ENCODE data around the gene NSD2.
A peak's percentile ranks its signal among the peaks of the same experiment; 100 is the strongest.

The NSD2 gene

DNA sequence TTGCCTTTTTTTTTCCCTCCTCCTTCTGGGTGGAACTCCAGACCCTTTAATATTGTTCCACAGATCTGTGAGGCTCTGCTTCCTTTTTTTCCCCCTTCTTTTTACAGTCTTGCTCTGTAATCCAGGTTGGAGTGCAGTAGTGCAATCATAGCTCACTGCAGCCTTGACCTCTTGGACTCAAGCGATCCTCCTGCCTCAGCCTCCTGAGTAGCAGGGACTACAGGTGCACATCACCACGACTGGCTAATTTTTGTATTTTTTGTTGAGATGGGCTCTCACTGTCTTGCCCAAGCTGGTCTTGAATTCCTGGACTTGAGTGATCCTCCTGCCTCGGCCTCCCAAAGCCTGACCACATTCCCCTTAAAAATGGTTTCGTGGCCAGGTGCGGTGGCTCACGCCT, 26.8 kb downstream of the NSD2 start:
- DNase-seq (ENCODE audit: low read depth), result no peak
- H3K4me3 ChIP-seq (ENCODE audit: low read depth, low read length), result no peak overlapping the region
- no peak for TF ChIP-seq CTCF (IDR thresholded peaks at IDR 0.05; ENCODE audit: control insufficient read depth, extremely low read depth, insufficient read depth)

DNA sequence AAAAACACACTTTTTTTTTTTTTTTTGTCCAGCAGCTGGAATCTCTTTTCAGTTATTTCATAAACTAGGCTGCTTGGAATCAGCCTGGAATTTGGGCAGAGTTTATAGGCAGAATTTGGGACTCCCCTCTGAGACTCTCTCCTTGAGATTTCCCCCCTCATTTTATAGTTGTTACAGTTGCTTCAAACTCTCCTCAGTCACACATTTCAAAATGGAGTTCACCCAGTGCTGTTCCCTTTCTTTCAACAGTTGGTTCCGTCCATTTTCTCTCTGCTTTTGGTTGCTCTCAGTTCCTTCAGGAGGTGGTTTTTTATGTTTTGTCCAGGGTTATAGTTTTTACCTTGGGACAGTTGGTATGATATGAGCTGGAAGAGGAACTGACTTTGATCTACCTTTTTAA, 27.5 kb downstream of the NSD2 start:
- no peak for DNase-seq (ENCODE audit: low read depth)
- no peak overlapping the region for H3K4me3 ChIP-seq (ENCODE audit: low read depth, low read length)
- no peak for TF ChIP-seq CTCF (IDR thresholded peaks at IDR 0.05; ENCODE audit: control insufficient read depth, extremely low read depth, insufficient read depth)

DNA sequence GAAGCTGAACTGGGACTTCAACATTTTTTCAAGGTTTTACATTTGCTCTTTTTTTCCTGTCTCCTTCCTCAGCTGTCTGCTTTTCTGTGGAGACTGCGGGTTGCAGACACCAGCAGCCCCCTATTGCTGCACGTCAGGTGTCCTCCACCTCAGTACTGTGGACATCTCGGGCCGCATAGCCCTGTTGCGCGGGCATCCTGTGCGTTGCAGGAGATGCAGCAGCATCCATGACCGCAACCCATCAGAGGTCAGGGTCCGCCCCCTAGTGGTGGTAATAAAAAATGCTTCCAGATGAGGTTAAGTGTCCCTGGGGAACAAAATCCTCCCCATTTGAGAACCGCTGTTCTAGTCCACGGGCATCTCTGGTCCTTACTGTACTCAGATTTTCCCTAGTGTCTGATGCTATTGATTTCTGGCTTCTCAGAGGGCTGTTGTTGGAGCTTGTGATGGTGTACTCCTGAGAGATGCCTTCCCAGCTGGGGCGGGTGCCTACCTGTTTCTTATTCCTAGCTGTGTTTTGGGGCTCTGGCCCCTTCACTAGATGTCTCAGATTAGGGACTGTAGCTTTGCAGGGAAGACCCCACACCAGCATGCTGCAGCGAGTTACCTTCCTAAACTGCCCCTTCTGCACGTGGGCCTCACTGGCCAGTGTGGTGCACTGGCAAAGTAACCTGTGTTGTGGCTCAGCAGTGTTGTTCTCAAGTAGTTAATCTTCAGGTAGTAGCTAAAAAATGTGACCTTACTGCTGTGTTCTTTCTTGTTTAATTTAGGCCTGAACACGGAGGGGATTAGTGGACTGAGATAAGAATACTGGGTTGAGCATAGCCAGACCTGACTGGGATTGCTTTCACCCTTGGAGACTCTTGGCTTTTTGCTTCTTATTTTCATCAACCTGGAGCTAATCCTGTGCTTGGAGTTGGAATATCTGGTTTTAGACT, 28.2 kb downstream of the NSD2 start:
- DNase-seq (ENCODE audit: low read depth), result peak; percentile 76
- TF ChIP-seq CTCF (IDR thresholded peaks at IDR 0.05; ENCODE audit: control insufficient read depth, extremely low read depth, insufficient read depth), result peak; percentile 85
- H3K4me3 ChIP-seq (ENCODE audit: low read depth, low read length), result 0 out of 2 replicates have a peak overlapping the region, but pooled peaks have one; percentile 10

DNA sequence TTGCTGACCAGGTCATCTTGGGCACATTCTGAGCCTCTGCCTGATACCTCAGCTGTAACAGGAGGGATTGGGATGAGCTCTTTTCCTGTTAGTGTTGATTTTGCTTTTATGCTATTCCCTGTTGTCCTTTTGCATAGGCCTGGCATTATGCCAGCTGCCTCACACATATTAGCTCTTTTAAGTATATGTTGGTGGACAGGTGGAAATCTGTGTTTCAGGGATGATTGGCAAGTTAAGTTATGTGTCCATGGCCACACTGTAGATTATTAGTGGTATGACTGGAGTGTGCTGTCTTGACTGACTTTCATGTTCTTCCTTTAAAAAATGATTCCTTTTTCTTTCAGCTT, 28.9 kb downstream of the NSD2 start:
- TF ChIP-seq CTCF (IDR thresholded peaks at IDR 0.05; ENCODE audit: control insufficient read depth, extremely low read depth, insufficient read depth), result no peak
- 0 out of 2 replicates have a peak overlapping the region, but pooled peaks have one; percentile 10 for H3K4me3 ChIP-seq (ENCODE audit: low read depth, low read length)
- DNase-seq (ENCODE audit: low read depth), result no peak

DNA sequence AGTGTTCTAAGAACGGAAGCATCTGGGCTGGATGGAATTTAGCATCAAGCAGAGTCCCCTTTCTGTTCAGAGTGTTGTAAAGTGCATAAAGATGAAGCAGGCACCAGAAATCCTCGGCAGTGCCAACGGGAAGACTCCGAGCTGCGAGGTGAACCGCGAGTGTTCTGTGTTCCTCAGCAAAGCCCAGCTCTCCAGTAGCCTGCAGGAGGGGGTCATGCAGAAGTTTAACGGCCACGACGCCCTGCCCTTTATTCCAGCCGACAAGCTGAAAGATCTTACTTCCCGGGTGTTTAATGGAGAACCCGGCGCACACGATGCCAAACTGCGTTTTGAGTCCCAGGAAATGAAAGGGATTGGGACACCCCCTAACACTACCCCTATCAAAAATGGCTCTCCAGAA, 29.4 kb downstream of the NSD2 start:
- no peak for TF ChIP-seq CTCF (IDR thresholded peaks at IDR 0.05; ENCODE audit: control insufficient read depth, extremely low read depth, insufficient read depth)
- H3K4me3 ChIP-seq (ENCODE audit: low read depth, low read length), result no peak overlapping the region
- DNase-seq (ENCODE audit: low read depth), result no peak

DNA sequence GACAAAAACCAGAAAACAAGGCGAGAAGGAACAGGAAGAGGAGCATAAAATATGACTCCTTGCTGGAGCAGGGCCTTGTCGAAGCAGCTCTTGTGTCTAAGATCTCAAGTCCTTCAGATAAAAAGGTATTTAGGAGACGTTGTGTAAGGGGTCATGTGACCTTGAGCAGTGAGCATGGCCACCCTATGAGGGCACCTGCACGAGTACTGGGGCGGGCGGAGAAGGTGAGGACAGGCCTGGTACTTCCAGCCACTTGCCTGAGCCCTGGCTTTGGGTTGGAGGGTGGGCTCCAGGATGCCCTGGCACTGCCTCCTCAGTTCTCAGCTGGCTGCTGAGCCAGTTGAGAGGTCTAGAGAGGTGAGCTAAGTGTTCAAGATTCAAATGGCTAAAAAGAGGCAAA, 29.9 kb downstream of the NSD2 start:
- no peak for DNase-seq (ENCODE audit: low read depth)
- no peak overlapping the region for H3K4me3 ChIP-seq (ENCODE audit: low read depth, low read length)
- no peak for TF ChIP-seq CTCF (IDR thresholded peaks at IDR 0.05; ENCODE audit: control insufficient read depth, extremely low read depth, insufficient read depth)

DNA sequence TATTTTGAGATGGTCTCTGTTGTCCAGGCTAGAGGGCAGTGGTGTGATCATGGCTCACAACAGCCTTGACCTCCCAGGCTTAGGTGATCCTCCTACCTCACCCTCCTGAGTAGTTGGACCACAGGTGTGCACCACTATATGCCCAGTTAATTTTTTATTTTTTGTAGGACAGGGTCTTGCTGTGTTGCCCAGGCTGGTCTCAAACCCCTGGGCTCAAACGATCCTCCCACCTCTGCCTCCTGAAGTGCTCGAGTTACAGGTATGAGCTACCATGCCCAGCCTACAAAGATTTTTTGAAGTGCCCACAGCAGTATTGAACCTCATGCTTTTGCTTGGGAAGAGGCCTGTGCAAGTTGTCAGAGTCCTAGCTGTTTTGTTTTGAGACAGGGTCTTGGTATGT, 31.1 kb downstream of the NSD2 start:
- TF ChIP-seq CTCF (IDR thresholded peaks at IDR 0.05; ENCODE audit: control insufficient read depth, extremely low read depth, insufficient read depth), result no peak
- DNase-seq (ENCODE audit: low read depth), result no peak
- no peak overlapping the region for H3K4me3 ChIP-seq (ENCODE audit: low read depth, low read length)
